Sciatic nerve (tissue), 2 donors: Measurements from ENCODE around the gene MAU2. TPM values are rescaled to one million over a fixed set of nuclear protein-coding genes. Genes with fewer than 3 reads are reported as not detected.

Source experiments
- ATAC-seq: fragments of 200-7000 bp; cut with Tn5 transposase; one replicate; pipeline ENCODE4 v1.9.1; 2020; ENCODE audit warnings: mild to moderate bottlenecking, moderate library complexity
- DNase-seq: peaks from one replicate; pipeline ENCODE4 v3.0.0-alpha.2; 2020; ENCODE audit warnings: low spot score
- intact Hi-C: fragments of 100-400 bp; cut with DNase I; formaldehyde crosslinking; loops from one replicate; pipeline ENCODE4 v1.14.2; 2022
- total RNA-seq: library from RNA; stranded (reverse); fragmentation: NEBNext Ultra II Directional; extraction: Animal tissue kit (Norgen Biotek cat#: 25700); gene quantifications from one replicate; pipeline ENCODE4 v1.2.1, GENCODE V29; 2021
- donor health status: DM: no; HTN: no; CAD: no.
- donor health status: DM: no; HTN: no; CAD: no.

Gene MAU2
- total RNA-seq, 1 donor from 2014 or later = 78.5 TPM

- intact Hi-C loops = loop anchor here (10.0 kb wide), 1 partner anchor 65 kb away; no protein-coding TSS in a partner anchor
- ATAC-seq = peak; percentile 34
Measured at GRCh38 chr19:19399733-19400433, 79.3 kb downstream of the MAU2 start.

GRCh38 chr19:19402656-19403372 lies 82.2 kb downstream of the MAU2 start:
- intact Hi-C loops = loop anchor here (10.0 kb wide), 1 partner anchor 62 kb away; no protein-coding TSS in a partner anchor
- DNase-seq (no peak), ATAC-seq (no peak)

More at GRCh38 chr19:19399733-19400433, 79.3 kb downstream of the MAU2 start:
- no peak for DNase-seq

GRCh38 chr19:19403373-19403901 lies 82.8 kb downstream of the MAU2 start:
- DNase-seq = no peak
- intact Hi-C loops = loop anchor here (10.0 kb wide), 1 partner anchor 61 kb away; no protein-coding TSS in a partner anchor
- no peak for ATAC-seq

- ATAC-seq (peak; percentile 98), DNase-seq (peak; percentile 97)
- intact Hi-C loops = loop anchor here (10.0 kb wide), 1 partner anchor 60 kb away; no protein-coding TSS in a partner anchor
Measured at GRCh38 chr19:19404879-19405860, 84.5 kb downstream of the MAU2 start, which contains the start of gene GATAD2A. TSS of gene GATAD2A (plus strand) at chr19:19405675. CDS start at chr19:19465346, 59,671 bp downstream.

GRCh38 chr19:19405971-19406877 lies 85.6 kb downstream of the MAU2 start:
- DNase-seq (peak; percentile 76), ATAC-seq (peak; percentile 21)
- intact Hi-C loops = loop anchor here (10.0 kb wide), 1 partner anchor 59 kb away; no protein-coding TSS in a partner anchor

- ATAC-seq = peak; percentile 38
- intact Hi-C loops = loop anchor here (10.0 kb wide), 1 partner anchor 58 kb away; no protein-coding TSS in a partner anchor
- no peak for DNase-seq
Measured at GRCh38 chr19:19406878-19407632, 86.4 kb downstream of the MAU2 start.

GRCh38 chr19:19407633-19407930 lies 87.0 kb downstream of the MAU2 start:
- ATAC-seq = no peak
- intact Hi-C loops = loop anchor here (10.0 kb wide), 1 partner anchor 57 kb away; no protein-coding TSS in a partner anchor
- no peak for DNase-seq

Other genes with a start within 250 kb of the MAU2 start
- gene TMEM161A, start 182.4 kb upstream of the MAU2 start, total RNA-seq = 20.7 TPM
- gene MEF2B, start 150.6 kb upstream of the MAU2 start, total RNA-seq = 4.7 TPM
- 28.6 TPM for gene BORCS8, start 128.7 kb upstream of the MAU2 start, total RNA-seq
- 58.2 TPM for gene RFXANK, start 128.6 kb upstream of the MAU2 start, total RNA-seq
- gene NR2C2AP, start 117.4 kb upstream of the MAU2 start, total RNA-seq = 9.2 TPM
- gene NCAN, start 108.9 kb upstream of the MAU2 start, total RNA-seq = not detected
- gene TM6SF2, start 47.5 kb upstream of the MAU2 start, total RNA-seq = 0.71 TPM
- 43.7 TPM for gene SUGP1, start 320 bp upstream of the MAU2 start, total RNA-seq
- gene GATAD2A, start 84.8 kb downstream of the MAU2 start, total RNA-seq = 57.7 TPM
- 1.3 TPM for gene TSSK6, start 194.7 kb downstream of the MAU2 start, total RNA-seq
- gene NDUFA13, start 195.4 kb downstream of the MAU2 start, total RNA-seq = 206 TPM
- gene YJEFN3, start 208.1 kb downstream of the MAU2 start, total RNA-seq = 4.9 TPM
- 0.27 TPM for gene CILP2, start 217.4 kb downstream of the MAU2 start, total RNA-seq